T-cell (primary cell): Measurements from ENCODE around the gene ALS2. TPM values are rescaled to one million over a fixed set of nuclear protein-coding genes. Genes with fewer than 3 reads are reported as not detected.

Experiments
- ATAC-seq, 4 experiments: fragments of 200-7000 bp in 3 of 4; fragments of 150-1000 bp in 1 of 4; cut with Tn5 transposase; replicated peaks in 1 of 4; 1 replicate in 3 of 4; 2 replicates in 1 of 4; pipeline ENCODE4 v1.10.0; 2021; ENCODE audit warnings: moderate library complexity in 3 of 4, mild to moderate bottlenecking in 2 of 4, moderate number of reproducible peaks in 1 of 4
- CTCF ChIA-PET, 2 donors: fragments of 300-600 bp; sonication (Branson Sonifier 250); formaldehyde crosslinking; loops; one replicate each; lab custom pipeline; 2022; ENCODE audit warnings: antibody characterized with exemption in 2 of 2; lab: Charles Lee
- POLR2A ChIA-PET, 2 donors: fragments of 300-600 bp; sonication (Branson Sonifier 250); formaldehyde crosslinking; loops; one replicate each; lab custom pipeline; 2022; ENCODE audit warnings: antibody characterized with exemption in 2 of 2; lab: Charles Lee
- DNase-seq, 35 experiments: peaks; one replicate each; pipeline versions ENCODE4 v3.0.0 to v3.0.0-alpha.2; 2013 to 2023
- H3K27ac ChIP-seq: one replicate; pipeline ENCODE4 v1.5.1; 2013; ENCODE audit warnings: low read length
- H3K27me3 ChIP-seq, 2 experiments: replicated peaks in 1 of 2; 1 replicate in 1 of 2; 2 replicates in 1 of 2; pipeline versions ENCODE4 v1.6.1 to v1.7.0; 2013; ENCODE audit warnings: low read length in 1 of 2, mixed read lengths in 1 of 2; ENCODE audit not compliant: control insufficient read depth in 2 of 2, insufficient read depth in 2 of 2; ENCODE audit errors: extremely low read depth in 1 of 2
- H3K36me3 ChIP-seq, 2 donors: 1 replicate in 1 of 2; 2 replicates in 1 of 2; pipeline versions ENCODE4 v1.6.1 to v1.7.0; 2013; ENCODE audit warnings: low read length in 1 of 2; ENCODE audit not compliant: control insufficient read depth in 2 of 2, insufficient read depth in 1 of 2; ENCODE audit errors: extremely low read depth in 1 of 2
- H3K4me1 ChIP-seq, 2 experiments: 1 replicate in 1 of 2; 2 replicates in 1 of 2; pipeline versions ENCODE4 v1.6.1 to v1.7.0; 2013; ENCODE audit warnings: low read length in 2 of 2, mixed read lengths in 1 of 2; ENCODE audit not compliant: insufficient read depth in 2 of 2, control insufficient read depth in 1 of 2; ENCODE audit errors: extremely low read depth in 1 of 2
- H3K4me3 ChIP-seq, 2 donors: 1 replicate in 1 of 2; 2 replicates in 1 of 2; pipeline versions ENCODE4 v1.5.1 to v1.7.0; 2013; ENCODE audit warnings: mild to moderate bottlenecking in 2 of 2, low read length in 1 of 2, moderate library complexity in 1 of 2; ENCODE audit not compliant: control insufficient read depth in 1 of 2; ENCODE audit errors: extremely low read depth in 1 of 2
- H3K9me3 ChIP-seq: 2 replicates; pipeline ENCODE4 v1.7.0; 2013
- H3K27ac Mint-ChIP-seq, 2 donors: one replicate each; pipeline ENCODE4 v1.8.0; 2020 to 2021; ENCODE audit warnings: mild to moderate bottlenecking in 2 of 2, mixed read lengths in 2 of 2
- H3K27me3 Mint-ChIP-seq, 2 donors: one replicate each; pipeline ENCODE4 v1.8.0; 2021 to 2022; ENCODE audit warnings: mixed read lengths in 2 of 2
- H3K36me3 Mint-ChIP-seq: one replicate; pipeline ENCODE4 v1.8.0; 2021; ENCODE audit warnings: mixed read lengths
- H3K4me1 Mint-ChIP-seq, 3 donors: one replicate each; pipeline ENCODE4 v1.8.0; 2020 to 2022; ENCODE audit warnings: mixed read lengths in 3 of 3, mild to moderate bottlenecking in 1 of 3
- H3K4me3 Mint-ChIP-seq, 3 donors: one replicate each; pipeline ENCODE4 v1.8.0; 2020 to 2022; ENCODE audit warnings: mild to moderate bottlenecking in 3 of 3, mixed read lengths in 3 of 3, moderate library complexity in 3 of 3
- H3K9me3 Mint-ChIP-seq, 3 donors: one replicate each; pipeline ENCODE4 v1.8.0; 2020 to 2022; ENCODE audit warnings: mixed read lengths in 3 of 3
- WGBS: methylation state at CpG from one replicate; pipeline ENCODE4 v1.1.5; 2013; ENCODE audit warnings: missing lambda C conversion rate; ENCODE audit not compliant: insufficient coverage; 5-methylcytosine and 5-hydroxymethylcytosine counted together
- total RNA-seq, 35 experiments: library from RNA in 6 of 35; stranded (reverse) in 6 of 35; fragments of 120-200 nt in 1 of 35; gene quantifications; one replicate each; pipeline versions ENCODE4 v1.2.1 to v1.2.4 and lab custom pipeline; 2013 to 2026

The ALS2 gene
- total RNA-seq (10 to 100 TPM in 3 of 5 donors, 1 to 10 TPM in 2; 9.1 to 11.9 (median 10.3) TPM), total RNA-seq (lab: John Stamatoyannopoulos, UW) (17.8 to 50.3 (median 32.1) reads per million in 29 experiments)
- 9.4 TPM for total RNA-seq (2013)

DNA sequence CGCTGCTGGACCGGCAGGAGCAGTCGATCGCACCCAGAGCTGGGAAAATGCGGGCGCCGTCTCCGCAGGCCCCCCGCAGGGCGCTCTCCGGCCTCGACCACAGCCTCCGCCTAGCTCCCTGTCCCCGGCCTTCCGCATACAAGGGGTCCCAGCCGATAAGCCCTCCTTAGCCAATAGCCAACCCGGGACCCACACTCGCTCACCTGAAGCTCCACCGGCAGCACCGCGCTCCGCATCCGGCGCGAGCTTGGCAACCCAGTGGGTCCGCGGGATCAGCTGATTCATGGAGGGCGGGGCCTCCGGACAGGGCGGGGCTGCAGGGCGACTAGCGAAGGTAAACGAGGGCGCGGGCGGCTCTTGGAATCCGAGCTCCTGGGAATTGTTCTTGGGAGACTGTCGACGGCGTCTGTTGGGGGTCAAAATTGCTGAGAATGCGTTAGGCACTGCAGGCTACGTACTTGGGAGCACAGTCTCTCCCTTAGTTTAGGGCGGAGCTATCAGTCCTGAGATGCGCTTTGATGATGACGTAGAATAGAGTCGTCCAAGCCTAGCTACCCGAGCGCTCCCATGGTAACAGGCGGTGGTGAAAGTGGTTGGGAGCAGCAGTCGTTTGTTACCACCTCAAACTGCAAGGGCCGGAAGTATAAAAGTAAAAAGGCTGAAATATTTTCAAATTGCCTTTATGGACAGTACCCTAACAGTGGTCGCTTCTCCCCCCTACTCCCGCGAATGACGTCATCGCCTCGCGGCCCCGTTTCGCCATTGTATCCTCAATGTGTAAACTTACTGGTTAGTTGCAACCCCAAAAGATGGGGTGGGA is at the start of gene ALS2:
Gene ALS2, minus strand, starts transcription at position 260 of the 820 bp plus-strand sequence. CDS start 12,048 bp downstream, outside the sequence.
- ATAC-seq: peak; percentile 92 to 96 (median 96)
- peak within 1 kb of the TSS; percentile 89 to 97 (median 90) for H3K4me3 Mint-ChIP-seq
- H3K4me1 Mint-ChIP-seq: peaks cover 21 to 27% (median 24%) of the 10 kb centered on the region in 3 donors
- DNase-seq: peak; percentile 87 to 97 (median 93)
- no peaks in the 10 kb centered on the region for H3K36me3 ChIP-seq
- no peaks in the 10 kb centered on the region for H3K9me3 Mint-ChIP-seq
- H3K27me3 Mint-ChIP-seq: no peaks in the 10 kb centered on the region
- peak within 1 kb of the TSS; percentile 93 for H3K27ac Mint-ChIP-seq
- H3K27me3 ChIP-seq: no peaks in the 10 kb centered on the region
- peak within 1 kb of the TSS; percentile 81 to 97 for H3K4me3 ChIP-seq
- 0% methylated on average over 43 of the region's 60 CpGs for WGBS
- peak within 1 kb of the TSS; percentile 77 for H3K27ac ChIP-seq
- no peaks in the 10 kb centered on the region for H3K36me3 Mint-ChIP-seq
- H3K9me3 ChIP-seq: no peaks in the 10 kb centered on the region
- POLR2A ChIA-PET: interaction anchor here (0.6 to 1.7 kb wide), 11 partner anchors 9 to 917 kb away, joined by 3 to 8 read pairs (median 3); partner anchors contain the start of genes CLK1 (in 1 of the 2) and SUMO1 (in 1 of the 2)
- peaks cover 14% of the 10 kb centered on the region in 2 experiments for H3K4me1 ChIP-seq
- CTCF ChIA-PET: interaction anchor here (0.6 to 1.4 kb wide), 12 partner anchors 9 to 854 kb away, joined by 3 to 11 read pairs (median 3); partner anchors contain the start of gene FAM117B (in 1 of the 2)

DNA sequence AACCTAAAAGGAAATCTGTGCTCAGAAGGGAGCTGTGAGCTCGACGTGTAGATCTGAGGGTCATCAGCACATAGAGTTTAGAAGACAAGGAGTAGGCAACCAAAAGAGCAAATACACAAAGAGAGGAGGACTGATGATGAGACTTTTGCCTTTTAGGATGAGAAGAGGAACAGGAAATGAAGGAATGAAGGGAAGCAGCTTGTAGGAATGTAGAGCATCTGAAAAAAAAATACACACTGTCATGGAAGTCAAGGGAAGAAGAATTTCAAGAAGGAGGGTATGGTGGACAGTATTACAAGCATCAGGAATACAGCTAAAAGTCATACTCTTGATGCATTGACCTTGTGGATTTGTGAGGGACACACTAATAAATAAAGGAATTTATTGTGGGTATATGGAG is 47.5 kb upstream of the ALS2 start:
- ChIA-PET CTCF (no interaction called here), POLR2A (no interaction called here)
- DNase-seq: no peak
- peaks cover 9 to 13% of the 10 kb centered on the region in 2 donors for H3K27me3 Mint-ChIP-seq
- H3K4me3 Mint-ChIP-seq: no peak overlapping the region
- no peaks in the 10 kb centered on the region for H3K4me1 ChIP-seq
- no peaks in the 10 kb centered on the region for H3K36me3 ChIP-seq
- H3K27ac Mint-ChIP-seq: no peak overlapping the region
- H3K9me3 Mint-ChIP-seq: peaks cover 0 to 3% (median 0%) of the 10 kb centered on the region in 3 donors
- H3K4me3 ChIP-seq: no peak overlapping the region
- H3K27ac ChIP-seq: no peak overlapping the region
- 92% methylated on average over 2 of the region's 2 CpGs for WGBS
- no peaks in the 10 kb centered on the region for H3K36me3 Mint-ChIP-seq
- ATAC-seq: no peak
- peaks cover 0 to 5% of the 10 kb centered on the region in 2 experiments for H3K27me3 ChIP-seq
- H3K4me1 Mint-ChIP-seq: no peaks in the 10 kb centered on the region
- H3K9me3 ChIP-seq: no peaks in the 10 kb centered on the region

DNA sequence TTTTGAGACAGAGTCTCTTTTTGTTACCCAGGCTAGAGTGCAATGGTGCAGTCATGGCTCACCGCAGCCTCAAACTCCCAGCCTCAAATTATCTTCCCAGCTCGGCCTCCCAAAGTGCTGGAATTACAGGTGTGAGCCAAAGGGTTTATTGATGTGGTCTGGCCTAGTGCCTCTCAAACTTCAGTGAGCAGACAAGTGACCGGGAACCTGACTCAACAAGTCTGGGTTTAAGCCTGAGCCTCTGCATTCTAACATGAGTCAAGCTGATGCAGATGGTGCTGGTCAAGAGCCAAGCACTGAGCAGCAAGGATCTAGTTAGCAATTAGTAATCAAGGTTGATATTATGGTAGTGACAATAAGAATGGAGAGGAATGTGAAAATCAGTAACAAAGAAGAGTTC is 46.9 kb upstream of the ALS2 start:
- H3K4me3 Mint-ChIP-seq: no peak overlapping the region
- H3K27me3 Mint-ChIP-seq: peaks cover 9 to 13% of the 10 kb centered on the region in 2 donors
- DNase-seq: no peak
- ChIA-PET POLR2A (no interaction called here), CTCF (no interaction called here)
- H3K4me1 Mint-ChIP-seq: no peaks in the 10 kb centered on the region
- Histone ChIP-seq H3K9me3 (no peaks in the 10 kb centered on the region), H3K27me3 (peaks cover 0 to 5% of the 10 kb centered on the region in 2 experiments), H3K36me3 (no peaks in the 10 kb centered on the region), H3K4me1 (no peaks in the 10 kb centered on the region), H3K4me3 (no peak overlapping the region), H3K27ac (no peak overlapping the region)
- WGBS: 94% methylated on average over 1 of the region's 3 CpGs
- H3K36me3 Mint-ChIP-seq: no peaks in the 10 kb centered on the region
- no peak overlapping the region for H3K27ac Mint-ChIP-seq
- H3K9me3 Mint-ChIP-seq: peaks cover 0 to 3% (median 0%) of the 10 kb centered on the region in 3 donors
- no peak for ATAC-seq

DNA sequence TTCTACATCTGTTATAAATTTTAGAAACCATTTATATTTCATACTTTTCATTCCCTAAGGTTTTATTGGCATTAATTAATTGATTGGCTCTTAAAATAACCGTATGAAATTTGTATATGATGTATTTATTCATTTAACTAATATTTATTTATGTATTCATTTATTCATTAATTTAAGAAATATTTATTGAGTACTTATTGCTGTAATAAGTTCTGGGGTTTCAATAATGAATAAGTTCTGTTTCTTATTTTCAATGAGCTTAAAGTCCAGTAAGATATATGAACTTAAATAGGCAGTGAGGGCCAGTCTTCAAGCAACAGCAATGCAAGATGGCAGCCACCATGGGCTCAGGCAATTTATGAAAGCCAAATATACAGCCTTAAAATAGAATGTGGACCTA is 43.5 kb upstream of the ALS2 start:
- no peak overlapping the region for H3K4me3 Mint-ChIP-seq
- H3K4me1 ChIP-seq: no peaks in the 10 kb centered on the region
- CTCF ChIA-PET: no interaction called here
- no peaks in the 10 kb centered on the region for H3K9me3 ChIP-seq
- H3K27me3 Mint-ChIP-seq: peaks cover 16 to 18% of the 10 kb centered on the region in 2 donors
- no peak overlapping the region for H3K27ac ChIP-seq
- no peak for ATAC-seq
- no peaks in the 10 kb centered on the region for H3K36me3 ChIP-seq
- WGBS: no CpG with 5 or more reads among the region's 1 CpG
- no peak for DNase-seq
- H3K36me3 Mint-ChIP-seq: no peaks in the 10 kb centered on the region
- H3K4me1 Mint-ChIP-seq: no peaks in the 10 kb centered on the region
- no peak overlapping the region for H3K4me3 ChIP-seq
- POLR2A ChIA-PET: no interaction called here
- no peak overlapping the region for H3K27ac Mint-ChIP-seq
- H3K27me3 ChIP-seq: peaks cover 0 to 9% of the 10 kb centered on the region in 2 experiments
- no peaks in the 10 kb centered on the region for H3K9me3 Mint-ChIP-seq

DNA sequence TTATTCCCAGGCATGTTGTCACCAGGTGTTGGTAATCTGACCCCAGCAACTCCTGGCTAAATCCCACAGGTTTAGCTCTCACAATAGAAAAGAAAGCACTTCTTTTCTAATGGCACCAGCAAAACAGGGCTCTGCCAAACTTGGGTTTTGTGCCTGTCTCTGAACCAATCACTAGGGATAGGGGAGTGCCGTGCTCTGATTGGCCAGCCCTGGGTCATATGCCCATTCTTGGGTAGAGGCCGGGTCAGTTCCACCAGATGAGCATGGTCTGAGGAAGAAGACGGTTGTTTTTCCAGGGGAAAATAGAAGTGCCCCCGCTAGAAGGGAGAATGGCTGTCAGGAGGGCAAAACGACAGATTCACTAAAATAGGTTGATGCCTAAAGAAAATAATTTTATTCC is 40.3 kb upstream of the ALS2 start:
- Mint-ChIP-seq H3K4me1 (no peaks in the 10 kb centered on the region), H3K27ac (no peak overlapping the region), H3K4me3 (no peak overlapping the region), H3K36me3 (no peaks in the 10 kb centered on the region), H3K27me3 (peaks cover 10 to 17% of the 10 kb centered on the region in 2 donors), H3K9me3 (no peaks in the 10 kb centered on the region)
- no peaks in the 10 kb centered on the region for H3K9me3 ChIP-seq
- H3K36me3 ChIP-seq: no peaks in the 10 kb centered on the region
- H3K4me1 ChIP-seq: no peaks in the 10 kb centered on the region
- ATAC-seq: no peak
- ChIA-PET CTCF (interaction anchor here in 1 of 2 donors (0.6 kb wide), 1 partner anchor 28 kb away, joined by 3 read pairs; no protein-coding TSS in a partner anchor), POLR2A (no interaction called here)
- no peak overlapping the region for H3K27ac ChIP-seq
- no peak for DNase-seq
- WGBS: 80% methylated on average over 1 of the region's 5 CpGs
- H3K27me3 ChIP-seq: peaks cover 0 to 7% of the 10 kb centered on the region in 2 experiments
- no peak overlapping the region for H3K4me3 ChIP-seq

DNA sequence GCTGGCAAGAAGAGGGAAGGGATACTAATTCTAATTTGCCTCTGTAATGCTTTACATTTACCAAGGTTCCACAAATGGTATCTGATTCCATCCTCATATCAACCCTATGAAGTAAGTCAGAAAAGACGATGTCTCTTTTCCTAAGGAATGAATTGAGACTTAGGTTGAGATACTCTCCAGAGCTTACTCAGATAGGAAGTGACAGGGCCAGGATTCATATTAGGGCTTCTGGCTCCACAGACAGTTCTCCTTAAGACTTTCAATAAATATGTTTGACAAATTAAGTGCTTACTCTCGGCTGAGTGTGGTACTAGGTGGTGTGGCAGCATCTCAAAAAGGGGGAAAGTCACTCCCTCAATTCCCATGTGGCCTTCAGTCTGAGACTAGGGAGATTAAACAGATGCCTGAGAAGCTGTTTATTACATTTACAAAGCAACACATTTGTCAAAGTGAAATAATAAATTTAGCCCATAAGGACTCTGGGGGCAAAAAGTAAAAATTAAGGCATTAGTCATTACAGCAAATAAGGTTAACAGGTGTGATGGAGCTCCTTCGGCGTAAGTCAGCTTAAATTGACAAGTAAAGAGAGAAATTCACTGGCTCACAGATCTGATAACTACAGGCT is 39.8 kb upstream of the ALS2 start:
- Histone ChIP-seq H3K27ac (no peak overlapping the region), H3K9me3 (no peaks in the 10 kb centered on the region), H3K4me3 (no peak overlapping the region), H3K36me3 (no peaks in the 10 kb centered on the region), H3K27me3 (peaks cover 0 to 7% of the 10 kb centered on the region in 2 experiments), H3K4me1 (no peaks in the 10 kb centered on the region)
- H3K4me3 Mint-ChIP-seq: no peak overlapping the region
- H3K36me3 Mint-ChIP-seq: no peaks in the 10 kb centered on the region
- no peaks in the 10 kb centered on the region for H3K4me1 Mint-ChIP-seq
- CTCF ChIA-PET: interaction anchor here in 1 of 2 donors (0.6 kb wide), 1 partner anchor 29 kb away, joined by 3 read pairs; no protein-coding TSS in a partner anchor
- POLR2A ChIA-PET: no interaction called here
- ATAC-seq: no peak
- peaks cover 10 to 13% of the 10 kb centered on the region in 2 donors for H3K27me3 Mint-ChIP-seq
- no peak overlapping the region for H3K27ac Mint-ChIP-seq
- no peak for DNase-seq
- WGBS: 100% methylated on average over 2 of the region's 4 CpGs
- no peaks in the 10 kb centered on the region for H3K9me3 Mint-ChIP-seq
